Measurements from ENCODE around the gene HSPB1.

Gene HSPB1

DNA sequence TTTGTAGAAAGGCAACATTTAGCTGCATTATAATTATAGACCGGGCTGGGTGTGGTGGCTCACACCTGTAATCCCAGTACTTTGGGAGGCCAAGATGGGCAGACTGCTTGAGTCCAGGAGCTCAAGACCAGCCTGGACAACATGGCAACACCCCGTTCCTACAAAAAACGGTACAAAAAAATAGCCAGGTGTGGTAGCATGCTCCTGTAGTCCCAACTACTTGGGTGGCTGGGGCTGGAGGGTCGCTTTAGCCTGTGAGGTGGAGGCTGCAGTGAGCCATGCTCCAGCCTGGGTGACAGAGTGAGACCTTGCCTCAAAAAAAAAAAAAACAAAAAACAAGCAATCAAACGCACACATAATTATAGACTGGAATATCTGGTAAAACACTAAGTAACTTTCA, 51.3 kb downstream of the HSPB1 start:
- TF ChIP-seq, protein P1, sequence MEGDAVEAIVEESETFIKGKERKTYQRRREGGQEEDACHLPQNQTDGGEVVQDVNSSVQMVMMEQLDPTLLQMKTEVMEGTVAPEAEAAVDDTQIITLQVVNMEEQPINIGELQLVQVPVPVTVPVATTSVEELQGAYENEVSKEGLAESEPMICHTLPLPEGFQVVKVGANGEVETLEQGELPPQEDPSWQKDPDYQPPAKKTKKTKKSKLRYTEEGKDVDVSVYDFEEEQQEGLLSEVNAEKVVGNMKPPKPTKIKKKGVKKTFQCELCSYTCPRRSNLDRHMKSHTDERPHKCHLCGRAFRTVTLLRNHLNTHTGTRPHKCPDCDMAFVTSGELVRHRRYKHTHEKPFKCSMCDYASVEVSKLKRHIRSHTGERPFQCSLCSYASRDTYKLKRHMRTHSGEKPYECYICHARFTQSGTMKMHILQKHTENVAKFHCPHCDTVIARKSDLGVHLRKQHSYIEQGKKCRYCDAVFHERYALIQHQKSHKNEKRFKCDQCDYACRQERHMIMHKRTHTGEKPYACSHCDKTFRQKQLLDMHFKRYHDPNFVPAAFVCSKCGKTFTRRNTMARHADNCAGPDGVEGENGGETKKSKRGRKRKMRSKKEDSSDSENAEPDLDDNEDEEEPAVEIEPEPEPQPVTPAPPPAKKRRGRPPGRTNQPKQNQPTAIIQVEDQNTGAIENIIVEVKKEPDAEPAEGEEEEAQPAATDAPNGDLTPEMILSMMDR (IDR thresholded peaks at IDR 0.05; ENCODE audit: control insufficient read depth, extremely low read depth, insufficient read depth): no peak

More for the DNA sequence above, 51.3 kb downstream of the HSPB1 start:
- no peak for DNase-seq (ENCODE audit: low read depth)
- H3K4me3 ChIP-seq (ENCODE audit: low read depth, low read length): no peak overlapping the region
